ENCODE results near the gene EEFSEC. TPM values are rescaled to one million over a fixed set of nuclear protein-coding genes. Genes with fewer than 3 reads are reported as not detected.
A peak's percentile ranks its signal among the peaks of the same experiment; 100 is the strongest.

EEFSEC gene
- polyA plus RNA-seq, 3 donors from 2014 or later: 14.5 to 26.9 (median 26.1) TPM

DNA sequence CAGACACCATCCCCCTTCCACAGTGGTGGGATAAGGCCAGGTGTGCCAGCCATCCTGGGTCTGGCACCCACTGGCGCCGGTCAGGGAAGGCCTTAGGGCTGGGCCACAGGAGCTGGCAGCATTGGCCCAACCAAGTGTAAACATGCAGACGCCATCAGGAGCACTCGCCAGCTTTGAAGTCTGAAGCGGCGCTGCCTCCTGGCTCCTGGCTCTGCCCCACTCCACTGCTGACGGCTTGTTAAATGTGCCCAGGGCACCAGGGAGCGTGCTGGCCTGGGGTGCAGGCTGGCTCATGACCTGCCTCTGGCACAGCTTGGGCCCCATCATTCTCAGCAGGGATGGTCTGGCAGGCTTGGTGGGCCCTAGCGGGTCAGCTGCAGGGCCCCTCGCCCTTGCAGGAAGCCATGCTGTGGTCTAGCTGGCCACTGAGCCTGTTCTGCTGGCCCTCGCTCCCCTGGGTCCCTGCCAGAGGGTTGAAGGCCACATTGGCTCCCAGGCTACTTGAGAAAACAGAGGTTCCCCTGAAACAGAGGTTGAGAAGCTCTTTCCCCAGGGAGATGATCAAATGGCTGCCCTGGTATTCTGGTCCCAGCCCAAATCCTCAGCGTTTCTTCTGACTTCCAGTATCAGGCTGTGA, 196.8 kb downstream of the EEFSEC start:
- no peak for DNase-seq
- Mint-ChIP-seq H3K27me3 (ENCODE audit: low read depth in 3 of 3) (peaks cover 0 to 4% (median 0%) of the 10 kb centered on the region in 3 donors), H3K27ac (no peak overlapping the region), H3K4me3 (no peak overlapping the region), H3K36me3 (peaks cover 0 to 7% (median 6%) of the 10 kb centered on the region in 3 donors), H3K9me3 (no peaks in the 10 kb centered on the region), H3K4me1 (no peaks in the 10 kb centered on the region)

DNA sequence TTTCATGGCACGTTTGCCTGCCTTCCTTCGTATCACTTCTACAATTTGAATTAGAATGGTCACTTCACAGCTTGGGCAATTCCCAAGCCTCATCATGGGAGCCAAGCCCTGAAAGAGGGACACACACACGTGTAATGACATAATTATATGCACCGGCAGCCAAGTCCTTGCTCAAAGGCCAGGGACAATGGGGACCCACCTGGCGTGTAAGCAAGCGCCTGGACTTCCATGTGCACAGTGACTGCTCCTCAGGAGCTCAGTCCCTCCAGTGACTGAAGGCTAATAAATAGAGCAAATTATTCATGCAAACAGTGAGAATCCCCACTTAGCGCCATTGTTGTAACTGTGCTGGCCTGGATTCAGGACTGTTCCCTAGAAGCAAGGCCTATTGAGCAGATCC, 198.3 kb downstream of the EEFSEC start:
- Mint-ChIP-seq H3K9me3 (no peaks in the 10 kb centered on the region), H3K36me3 (peaks cover 0 to 6% (median 4%) of the 10 kb centered on the region in 3 donors), H3K4me3 (no peak overlapping the region), H3K27ac (no peak overlapping the region), H3K27me3 (ENCODE audit: low read depth in 3 of 3) (peaks cover 0 to 4% (median 0%) of the 10 kb centered on the region in 3 donors), H3K4me1 (no peaks in the 10 kb centered on the region)
- no peak for DNase-seq

DNA sequence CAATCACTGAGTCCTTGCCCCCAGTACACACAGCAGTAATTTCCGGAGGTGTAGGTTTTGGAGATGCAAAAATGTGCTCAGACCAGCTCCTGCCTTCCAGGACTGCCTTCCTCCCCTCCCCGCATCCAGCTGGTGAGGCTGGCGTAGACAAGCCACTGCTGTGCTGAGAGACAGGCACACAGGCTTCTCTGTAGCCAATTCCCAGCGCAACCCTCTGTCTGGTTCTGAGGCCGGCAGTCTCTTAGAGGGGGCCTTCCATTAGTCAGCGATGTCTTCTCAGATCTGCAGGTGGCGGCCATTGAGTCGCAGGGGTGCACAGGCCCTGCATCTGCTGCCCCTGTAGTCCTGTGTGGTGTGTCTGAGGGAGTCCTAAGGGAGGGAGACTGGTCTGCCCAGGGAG, 199.0 kb downstream of the EEFSEC start:
- H3K4me3 Mint-ChIP-seq: no peak overlapping the region
- H3K4me1 Mint-ChIP-seq: no peaks in the 10 kb centered on the region
- H3K27ac Mint-ChIP-seq: no peak overlapping the region
- H3K27me3 Mint-ChIP-seq (ENCODE audit: low read depth in 3 of 3): peaks cover 0 to 4% (median 0%) of the 10 kb centered on the region in 3 donors
- H3K36me3 Mint-ChIP-seq: peaks cover 0 to 6% (median 4%) of the 10 kb centered on the region in 3 donors
- DNase-seq: no peak
- H3K9me3 Mint-ChIP-seq: no peaks in the 10 kb centered on the region

DNA sequence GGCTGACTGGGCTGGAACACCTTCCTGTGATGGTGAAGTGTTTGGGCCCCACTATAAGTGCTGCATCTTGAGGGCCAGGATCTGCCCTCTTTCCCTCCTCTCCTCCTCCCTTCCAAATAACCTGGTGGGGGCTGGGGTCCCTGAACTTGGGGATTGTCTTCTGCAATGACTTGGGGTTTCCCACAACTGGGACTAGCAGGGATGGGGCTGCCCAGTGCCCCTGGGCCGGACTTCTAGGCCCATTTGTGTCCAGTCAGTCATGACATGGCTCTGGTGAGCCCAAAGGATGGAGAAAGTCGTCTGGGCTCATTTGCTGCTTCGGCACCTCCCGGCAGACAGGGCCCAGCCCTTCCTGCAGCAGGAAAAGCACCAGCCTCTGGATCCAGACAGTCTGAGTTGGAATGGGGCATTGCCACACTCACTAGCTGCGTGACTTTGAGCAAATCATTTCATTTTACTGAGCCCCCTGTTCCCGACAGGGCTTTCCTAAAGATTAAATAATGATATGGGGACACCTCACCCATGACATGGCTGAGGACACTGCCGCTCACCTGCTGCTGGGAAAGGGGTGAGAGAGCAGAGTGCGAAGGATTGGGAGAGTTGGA, 200.2 kb downstream of the EEFSEC start:
- no peak overlapping the region for H3K4me3 Mint-ChIP-seq
- H3K36me3 Mint-ChIP-seq: peaks cover 0 to 10% (median 4%) of the 10 kb centered on the region in 3 donors
- H3K4me1 Mint-ChIP-seq: no peaks in the 10 kb centered on the region
- H3K27ac Mint-ChIP-seq: no peak overlapping the region
- no peaks in the 10 kb centered on the region for H3K9me3 Mint-ChIP-seq
- DNase-seq: no peak
- peaks cover 0 to 4% (median 0%) of the 10 kb centered on the region in 3 donors for H3K27me3 Mint-ChIP-seq (ENCODE audit: low read depth in 3 of 3)

DNA sequence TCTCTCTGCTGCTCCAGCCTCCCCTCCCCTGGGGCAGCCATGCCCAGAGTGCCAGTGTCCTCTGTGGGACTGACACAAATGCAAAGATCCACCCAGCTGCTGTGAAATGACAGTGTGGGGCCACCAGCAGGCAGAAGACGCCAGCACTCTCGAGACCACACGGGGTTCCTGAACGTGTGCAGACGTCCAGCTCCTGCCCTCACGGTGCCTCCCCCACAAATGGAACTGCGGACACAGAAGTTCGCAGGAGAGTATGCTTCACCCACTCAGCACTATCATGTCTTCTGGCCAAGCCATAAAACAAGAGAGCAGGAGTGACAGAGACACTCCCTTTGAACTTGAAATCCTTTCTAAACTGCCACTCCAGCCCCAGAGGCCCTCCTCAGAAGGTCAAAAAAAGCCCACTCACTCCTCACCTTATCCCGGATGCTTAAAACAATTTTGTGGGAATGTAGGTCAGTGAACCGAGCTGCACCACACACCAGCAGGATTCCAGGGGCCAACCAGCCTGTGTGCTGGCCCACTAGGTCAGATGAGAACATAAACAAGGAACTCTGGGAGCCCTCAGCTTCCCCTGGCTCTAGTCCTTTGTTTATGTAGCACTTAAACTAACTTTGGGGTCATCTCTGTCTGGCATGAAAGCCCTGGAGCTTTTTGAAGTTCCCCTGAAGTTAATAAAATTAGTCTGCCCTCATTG, 200.9 kb downstream of the EEFSEC start:
- Mint-ChIP-seq H3K27me3 (ENCODE audit: low read depth in 3 of 3) (peaks cover 0 to 5% (median 0%) of the 10 kb centered on the region in 3 donors), H3K4me3 (no peak overlapping the region), H3K4me1 (no peaks in the 10 kb centered on the region), H3K9me3 (no peaks in the 10 kb centered on the region), H3K36me3 (peaks cover 3 to 10% (median 8%) of the 10 kb centered on the region in 3 donors), H3K27ac (no peak overlapping the region)
- DNase-seq: no peak

DNA sequence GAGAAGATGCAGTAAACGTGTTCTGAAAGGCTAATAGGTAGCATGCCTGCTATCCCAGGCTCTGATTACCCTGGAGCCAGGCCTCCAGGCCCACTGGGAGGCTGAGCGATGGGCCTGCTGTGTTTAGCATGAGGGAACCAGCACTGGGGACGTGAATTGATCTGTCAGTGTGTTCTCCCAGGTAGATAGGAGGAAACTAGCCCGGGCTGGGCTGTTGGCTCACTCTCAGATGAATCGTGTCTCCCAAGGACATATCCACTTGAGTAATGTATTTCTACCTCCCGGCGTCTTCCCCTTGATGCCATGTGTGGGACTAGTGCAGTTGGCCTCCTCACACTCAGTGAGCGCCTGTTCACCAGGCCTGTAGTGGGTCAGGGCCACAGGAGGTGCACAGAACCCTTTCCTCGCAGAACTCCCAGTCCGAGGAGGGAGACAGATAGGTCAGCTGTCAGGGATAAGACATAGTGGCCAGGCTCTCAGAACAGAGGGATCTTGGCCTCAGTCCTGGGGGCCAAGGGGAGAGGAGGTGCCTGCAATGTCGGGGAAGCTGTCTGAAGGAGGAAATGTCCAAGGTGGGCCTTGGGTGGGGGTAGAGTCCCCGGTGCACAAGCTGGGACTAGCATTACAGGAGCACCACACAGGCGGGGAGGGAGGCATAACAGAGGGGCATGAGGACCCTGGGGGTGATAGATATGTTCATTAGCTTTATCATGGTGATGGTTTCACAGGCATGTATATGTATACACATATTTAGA, 201.7 kb downstream of the EEFSEC start:
- no peak for DNase-seq
- Mint-ChIP-seq H3K27ac (no peak overlapping the region), H3K9me3 (no peaks in the 10 kb centered on the region), H3K4me3 (no peak overlapping the region), H3K27me3 (ENCODE audit: low read depth in 3 of 3) (peaks cover 0 to 6% (median 0%) of the 10 kb centered on the region in 3 donors), H3K36me3 (peaks cover 3 to 10% (median 9%) of the 10 kb centered on the region in 3 donors), H3K4me1 (no peaks in the 10 kb centered on the region)

DNA sequence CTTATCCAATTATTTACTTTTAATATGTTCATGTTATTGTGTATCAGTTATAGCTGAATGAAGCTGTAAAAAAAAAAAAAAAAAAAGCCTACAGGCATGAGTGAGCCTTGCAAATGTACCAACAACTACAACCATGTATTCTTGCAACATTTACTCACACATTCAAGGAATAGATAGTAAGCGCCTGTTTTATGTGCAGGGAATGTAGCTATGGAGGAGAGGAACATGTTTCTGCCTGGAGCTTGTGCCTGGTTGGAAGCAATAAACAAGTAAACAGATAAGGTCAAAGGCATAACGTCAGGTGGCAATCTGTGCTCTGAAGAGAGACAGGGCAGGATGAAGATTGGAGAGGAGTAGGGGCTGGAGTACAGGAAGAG, 202.2 kb downstream of the EEFSEC start:
- no peak overlapping the region for H3K4me3 Mint-ChIP-seq
- H3K9me3 Mint-ChIP-seq: no peaks in the 10 kb centered on the region
- DNase-seq: no peak
- H3K36me3 Mint-ChIP-seq: peaks cover 3 to 10% (median 9%) of the 10 kb centered on the region in 3 donors
- peaks cover 0 to 6% (median 0%) of the 10 kb centered on the region in 3 donors for H3K27me3 Mint-ChIP-seq (ENCODE audit: low read depth in 3 of 3)
- H3K27ac Mint-ChIP-seq: no peak overlapping the region
- H3K4me1 Mint-ChIP-seq: no peaks in the 10 kb centered on the region

DNA sequence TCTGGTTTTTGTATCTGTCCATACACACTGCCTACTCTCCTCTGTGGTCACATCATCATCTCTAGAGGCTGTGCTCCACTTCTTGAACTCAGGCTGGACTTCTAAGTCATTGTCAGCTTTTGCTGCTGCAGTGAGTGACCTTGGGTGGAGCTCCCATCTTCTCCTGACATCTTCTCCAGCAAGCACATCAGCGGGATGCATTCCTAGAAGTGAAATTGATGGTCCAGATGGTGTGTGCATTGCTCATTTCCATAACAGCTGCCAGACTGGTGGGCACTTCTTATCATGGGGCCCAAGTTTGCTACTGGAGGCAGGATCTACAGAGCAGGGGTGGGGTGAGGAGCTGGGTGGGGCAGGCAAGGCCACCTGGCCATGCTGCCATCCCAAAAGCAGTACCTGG, 203.5 kb downstream of the EEFSEC start:
- no peak overlapping the region for H3K4me3 Mint-ChIP-seq
- no peak for DNase-seq
- no peaks in the 10 kb centered on the region for H3K4me1 Mint-ChIP-seq
- no peaks in the 10 kb centered on the region for H3K9me3 Mint-ChIP-seq
- peaks cover 3 to 6% (median 4%) of the 10 kb centered on the region in 3 donors for H3K36me3 Mint-ChIP-seq
- H3K27me3 Mint-ChIP-seq (ENCODE audit: low read depth in 3 of 3): peaks cover 0 to 6% (median 3%) of the 10 kb centered on the region in 3 donors
- H3K27ac Mint-ChIP-seq: no peak overlapping the region

DNA sequence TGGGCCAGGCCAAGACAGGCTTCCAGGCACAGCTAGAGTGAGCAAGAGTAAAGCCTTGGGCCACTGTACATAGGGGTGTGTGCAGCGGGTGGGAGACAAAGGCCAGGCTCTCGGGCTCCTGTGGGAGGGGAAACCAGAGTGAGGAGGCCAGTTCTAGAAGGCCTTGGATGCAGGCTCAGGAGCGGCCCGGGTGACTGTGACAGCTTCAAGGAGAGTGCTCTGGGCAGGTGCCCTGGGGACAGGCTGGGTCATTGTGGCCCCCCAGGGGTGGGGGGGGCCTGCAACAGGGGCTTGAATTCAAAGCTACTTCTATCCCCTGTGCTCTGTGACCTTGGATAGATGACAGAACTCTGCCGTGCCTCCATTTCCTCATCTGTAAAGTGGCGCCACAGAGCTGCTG, 204.3 kb downstream of the EEFSEC start:
- no peak for DNase-seq
- H3K27ac Mint-ChIP-seq: no peak overlapping the region

DNA sequence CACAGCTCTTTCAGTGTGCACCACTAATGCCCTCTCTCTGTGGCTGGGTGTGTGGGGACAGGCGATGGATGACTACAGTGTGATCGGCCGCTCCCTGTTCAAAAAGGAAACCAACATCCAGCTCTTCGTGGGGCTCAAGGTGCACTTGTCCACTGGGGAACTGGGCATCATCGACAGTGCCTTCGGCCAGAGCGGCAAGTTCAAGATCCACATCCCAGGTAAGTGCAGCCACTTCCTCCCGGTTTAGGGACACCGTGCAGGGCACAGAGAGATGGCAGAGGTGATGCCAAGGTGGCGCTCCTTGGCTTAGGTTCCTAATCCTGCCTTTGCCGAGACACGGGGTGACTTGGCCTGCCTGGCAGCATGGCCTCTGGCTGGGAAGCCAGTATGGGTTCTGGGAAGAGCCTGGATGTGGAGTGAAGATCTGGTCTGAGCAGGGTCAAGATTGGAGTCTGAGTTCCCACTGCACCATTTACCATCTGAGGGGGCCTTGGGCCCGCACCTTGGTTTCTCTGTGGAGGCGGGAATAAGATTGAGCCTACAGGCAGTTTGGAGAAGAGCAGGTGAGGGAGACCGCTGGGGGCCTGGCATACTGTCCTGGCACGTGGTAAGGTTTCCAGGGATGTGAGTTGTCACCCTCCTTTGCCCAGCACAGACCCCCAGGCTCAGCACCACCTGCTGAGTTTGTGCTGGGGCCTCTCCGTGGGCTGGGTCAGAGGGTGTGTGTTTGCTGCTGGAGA, 205.0 kb downstream of the EEFSEC start:
- Mint-ChIP-seq H3K27ac (peak overlapping the region in 1 of 6 donors; percentile 31), H3K4me3 (no peak overlapping the region), H3K36me3 (peaks cover 3 to 6% (median 4%) of the 10 kb centered on the region in 3 donors), H3K4me1 (no peaks in the 10 kb centered on the region), H3K9me3 (no peaks in the 10 kb centered on the region), H3K27me3 (ENCODE audit: low read depth in 3 of 3) (peaks cover 0 to 6% (median 6%) of the 10 kb centered on the region in 3 donors)
- no peak for DNase-seq

More for the DNA sequence above, 204.3 kb downstream of the EEFSEC start:
- no peaks in the 10 kb centered on the region for H3K4me1 Mint-ChIP-seq
- no peak overlapping the region for H3K4me3 Mint-ChIP-seq
- no peaks in the 10 kb centered on the region for H3K9me3 Mint-ChIP-seq
- H3K36me3 Mint-ChIP-seq: peaks cover 3 to 6% (median 4%) of the 10 kb centered on the region in 3 donors
- H3K27me3 Mint-ChIP-seq (ENCODE audit: low read depth in 3 of 3): peaks cover 0 to 6% (median 3%) of the 10 kb centered on the region in 3 donors

DNA sequence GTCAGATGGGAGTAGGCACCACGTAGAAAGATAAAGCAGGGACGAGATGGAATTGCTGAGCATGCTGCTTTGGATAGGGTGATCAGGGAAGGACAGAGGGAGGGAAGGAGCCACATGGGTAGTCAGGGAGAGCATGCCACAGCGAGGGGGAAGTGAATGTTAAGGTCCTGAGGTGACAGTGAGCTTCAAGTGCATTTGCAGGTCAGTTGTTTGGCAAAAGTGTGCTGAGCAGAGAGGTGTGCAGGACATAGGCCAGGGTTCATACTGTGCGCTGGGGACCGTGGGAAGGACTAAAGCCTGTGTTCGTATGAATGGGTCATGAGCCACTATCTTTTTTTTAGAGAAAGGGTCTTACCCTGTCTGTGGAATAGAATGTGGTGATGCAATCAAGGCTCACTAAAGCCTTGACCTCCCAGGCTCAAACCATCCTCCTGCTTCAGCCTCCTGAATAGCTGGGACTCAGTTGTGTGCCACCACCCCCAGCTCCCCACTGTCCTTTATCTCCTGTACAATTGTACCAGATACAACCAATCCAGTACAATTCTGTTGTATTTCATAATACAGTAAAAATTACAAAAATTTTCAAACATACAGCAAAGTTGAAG, 205.9 kb downstream of the EEFSEC start:
- Mint-ChIP-seq H3K27ac (peak overlapping the region in 1 of 6 donors; percentile 10), H3K4me1 (no peaks in the 10 kb centered on the region), H3K9me3 (no peaks in the 10 kb centered on the region), H3K36me3 (peaks cover 3 to 8% (median 4%) of the 10 kb centered on the region in 3 donors), H3K4me3 (no peak overlapping the region), H3K27me3 (ENCODE audit: low read depth in 3 of 3) (peaks cover 0 to 6% (median 2%) of the 10 kb centered on the region in 3 donors)
- no peak for DNase-seq

DNA sequence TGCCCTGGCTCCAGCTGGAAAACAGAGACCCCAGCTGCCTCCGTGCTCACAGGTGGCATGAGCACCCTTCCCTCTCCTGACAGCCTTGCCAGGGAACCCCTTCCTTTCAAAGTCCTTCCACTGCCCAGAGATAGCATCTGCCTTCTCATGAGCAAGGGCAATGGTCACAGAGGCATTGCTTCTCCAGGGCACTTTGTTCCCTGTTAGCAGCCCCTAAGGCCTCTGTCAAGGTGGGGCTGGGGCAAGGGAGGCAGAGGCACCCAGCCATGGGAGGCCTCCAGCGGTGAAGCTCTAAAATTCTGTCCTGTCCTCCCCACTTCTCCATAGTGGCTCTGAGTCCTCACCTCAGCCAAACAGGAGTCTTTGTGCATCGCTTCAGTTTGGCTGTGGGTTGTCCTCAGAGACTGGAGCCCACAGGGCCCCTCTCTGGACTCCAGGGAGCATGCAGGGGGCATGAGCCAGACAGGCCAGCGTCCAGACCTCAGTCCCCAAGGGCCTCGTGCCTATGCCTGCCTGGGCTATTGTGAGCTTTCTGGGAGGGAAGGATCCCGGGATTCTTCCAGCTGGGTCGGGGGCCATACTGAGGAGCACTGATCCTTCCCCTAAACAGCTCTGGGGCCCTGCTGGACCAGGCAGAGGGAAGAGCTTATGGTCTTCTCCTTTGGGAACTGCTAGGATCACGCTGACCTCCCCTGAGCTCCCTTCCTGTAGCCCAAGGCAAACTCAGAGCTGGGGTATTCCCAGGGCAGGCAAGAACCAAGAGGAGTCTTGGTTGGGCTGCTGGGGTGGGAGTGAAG, 206.8 kb downstream of the EEFSEC start:
- Mint-ChIP-seq H3K4me3 (no peak overlapping the region), H3K27me3 (ENCODE audit: low read depth in 3 of 3) (peaks cover 0 to 6% (median 2%) of the 10 kb centered on the region in 3 donors), H3K4me1 (no peaks in the 10 kb centered on the region), H3K27ac (no peak overlapping the region), H3K9me3 (no peaks in the 10 kb centered on the region), H3K36me3 (peaks cover 3 to 8% (median 4%) of the 10 kb centered on the region in 3 donors)
- DNase-seq: no peak

Data from immature natural killer cell (primary cell).